ENCODE results near the gene ADIPOR2.

The ADIPOR2 gene

DNA sequence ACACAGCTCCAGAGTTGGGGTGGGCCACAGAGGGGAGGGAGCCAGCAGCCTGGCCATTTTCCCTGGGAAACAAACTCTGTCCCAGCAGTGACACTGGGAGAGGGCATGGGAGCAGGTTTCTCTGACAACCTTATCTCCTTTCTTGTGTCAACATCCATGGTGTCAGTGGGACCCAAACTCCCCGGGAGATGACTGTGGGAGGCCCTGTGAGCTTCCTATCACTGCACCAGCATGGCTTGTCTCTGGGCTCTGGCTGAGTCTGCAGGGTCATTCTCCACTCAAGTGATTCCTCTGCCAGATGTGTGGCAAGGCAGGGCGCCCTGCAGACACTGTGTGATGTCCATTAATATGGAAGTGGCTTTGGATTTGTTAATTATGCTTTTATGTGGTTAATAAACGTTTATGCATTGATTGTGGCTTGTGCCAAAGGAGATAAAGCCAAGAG is 139.6 kb downstream of the ADIPOR2 start:
- no peak for DNase-seq (ENCODE audit: low read depth in 3 of 3)

DNA sequence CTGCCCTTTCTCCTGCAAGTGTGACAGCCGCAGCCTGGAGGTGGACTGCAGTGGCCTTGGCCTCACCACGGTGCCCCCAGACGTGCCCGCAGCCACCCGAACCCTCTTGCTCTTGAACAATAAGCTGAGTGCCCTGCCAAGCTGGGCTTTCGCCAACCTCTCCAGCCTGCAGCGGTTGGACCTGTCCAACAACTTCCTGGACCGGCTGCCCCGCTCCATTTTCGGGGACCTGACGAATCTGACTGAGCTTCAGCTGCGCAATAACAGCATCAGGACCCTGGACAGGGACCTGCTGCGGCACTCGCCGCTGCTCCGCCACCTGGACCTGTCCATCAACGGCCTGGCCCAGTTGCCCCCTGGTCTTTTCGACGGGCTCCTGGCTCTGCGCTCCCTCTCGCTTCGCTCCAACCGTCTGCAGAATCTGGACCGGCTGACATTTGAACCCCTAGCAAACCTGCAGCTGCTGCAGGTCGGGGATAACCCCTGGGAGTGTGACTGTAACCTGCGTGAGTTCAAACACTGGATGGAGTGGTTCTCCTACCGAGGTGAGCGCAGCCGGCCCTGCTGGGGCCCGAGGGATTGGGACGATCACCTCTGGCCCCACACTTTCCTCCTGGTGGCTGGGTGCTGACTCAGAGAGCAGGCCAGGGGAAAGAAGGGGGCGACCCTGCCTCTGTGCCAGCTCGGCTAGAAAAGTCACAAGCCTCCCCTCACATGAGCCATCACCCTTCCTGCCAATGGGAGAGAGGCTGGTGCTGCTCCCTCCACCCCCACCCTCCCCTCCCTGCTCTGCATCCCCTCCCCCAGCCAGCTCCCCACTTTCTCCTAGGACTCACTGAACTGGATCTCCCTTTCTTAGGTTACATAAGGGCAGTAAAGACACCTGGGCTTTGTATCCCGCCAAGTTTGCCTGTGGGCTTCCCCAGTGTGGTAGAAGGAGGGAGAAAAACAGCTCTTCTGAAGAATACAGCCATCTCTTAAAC is 140.4 kb downstream of the ADIPOR2 start:
- DNase-seq (ENCODE audit: low read depth in 3 of 3): no peak

DNA sequence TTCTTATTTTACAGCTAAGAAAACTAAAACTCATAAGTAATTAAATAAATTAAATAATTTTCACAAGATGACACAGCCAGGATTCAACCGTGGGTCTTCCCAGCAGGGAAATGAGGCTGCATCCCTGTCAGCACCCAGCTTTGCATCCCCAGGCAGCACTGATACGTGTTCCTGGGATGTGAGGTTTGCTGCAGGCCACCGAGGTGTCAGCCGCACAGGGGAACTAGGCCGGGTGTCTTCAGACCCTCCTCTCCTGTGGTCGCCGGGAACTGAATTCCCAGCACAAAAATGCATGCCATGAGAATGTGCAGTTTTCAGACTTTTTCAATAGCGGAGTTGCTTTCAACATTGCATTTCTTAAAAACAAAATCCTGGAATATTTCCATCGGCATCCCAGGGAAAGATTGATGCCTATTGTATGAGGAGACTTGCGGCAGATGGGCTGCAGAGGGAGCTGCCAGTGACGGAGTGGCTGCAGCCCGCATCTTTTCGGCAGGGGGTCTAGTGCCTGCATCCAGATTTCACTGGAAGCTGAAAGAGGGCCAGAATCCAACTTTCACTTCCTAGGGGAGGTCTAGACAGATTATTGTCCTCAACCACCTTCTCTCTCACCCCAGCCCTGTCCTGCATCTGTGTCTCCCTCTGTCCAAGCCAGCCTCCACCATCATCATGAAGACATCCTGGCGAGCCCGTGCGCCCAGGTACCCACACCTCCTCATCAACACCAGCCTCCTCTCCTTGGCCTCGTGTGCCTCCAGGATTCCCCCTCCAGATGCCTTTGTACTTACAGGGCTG is 142.1 kb downstream of the ADIPOR2 start:
- no peak for DNase-seq (ENCODE audit: low read depth in 3 of 3)

DNA sequence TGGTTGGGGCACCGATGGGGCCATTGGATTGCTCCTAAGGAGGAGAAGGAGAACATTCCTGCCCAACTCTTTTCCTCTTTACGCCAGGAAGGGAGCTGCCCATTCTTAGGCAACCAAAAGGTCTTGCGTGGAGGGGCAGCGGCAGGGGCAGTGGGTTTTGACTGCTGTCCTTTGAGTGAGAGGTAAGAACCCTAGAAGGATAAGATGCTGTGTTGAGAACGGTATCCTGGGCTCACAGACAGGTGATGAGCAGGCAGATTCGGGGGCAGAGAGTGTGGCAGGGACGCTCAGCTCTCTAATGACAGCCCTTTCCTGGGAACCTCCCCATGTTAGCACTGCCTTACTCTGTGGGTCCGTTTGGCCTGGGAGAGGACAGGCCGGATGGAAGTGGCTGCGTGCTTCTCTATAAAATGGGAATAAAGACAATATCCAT is 142.7 kb downstream of the ADIPOR2 start:
- DNase-seq (ENCODE audit: low read depth in 3 of 3): no peak

DNA sequence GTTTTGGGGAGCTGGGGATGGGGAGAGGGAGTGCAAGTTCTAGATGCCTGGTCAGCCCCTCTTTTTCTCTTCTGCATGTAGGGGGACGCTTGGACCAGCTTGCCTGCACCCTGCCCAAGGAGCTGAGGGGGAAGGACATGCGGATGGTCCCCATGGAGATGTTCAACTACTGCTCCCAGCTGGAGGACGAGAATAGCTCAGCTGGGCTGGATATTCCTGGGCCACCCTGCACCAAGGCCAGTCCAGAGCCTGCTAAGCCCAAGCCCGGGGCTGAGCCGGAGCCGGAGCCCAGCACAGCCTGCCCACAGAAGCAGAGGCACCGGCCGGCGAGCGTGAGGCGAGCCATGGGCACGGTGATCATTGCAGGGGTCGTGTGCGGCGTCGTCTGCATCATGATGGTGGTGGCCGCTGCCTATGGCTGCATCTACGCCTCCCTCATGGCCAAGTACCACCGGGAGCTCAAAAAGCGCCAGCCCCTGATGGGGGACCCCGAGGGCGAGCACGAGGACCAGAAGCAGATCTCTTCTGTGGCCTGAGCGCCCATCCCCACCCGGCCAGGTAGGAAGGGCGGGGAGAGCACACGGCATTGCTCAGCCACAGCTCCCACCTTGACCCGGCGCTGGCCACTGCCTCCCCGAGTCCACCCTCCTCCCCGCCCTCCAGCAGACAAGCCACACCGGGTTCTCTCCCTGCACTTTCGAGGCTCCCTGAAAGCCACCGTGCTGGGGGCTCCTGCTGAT is 143.5 kb downstream of the ADIPOR2 start:
- no peak for DNase-seq (ENCODE audit: low read depth in 3 of 3)

DNA sequence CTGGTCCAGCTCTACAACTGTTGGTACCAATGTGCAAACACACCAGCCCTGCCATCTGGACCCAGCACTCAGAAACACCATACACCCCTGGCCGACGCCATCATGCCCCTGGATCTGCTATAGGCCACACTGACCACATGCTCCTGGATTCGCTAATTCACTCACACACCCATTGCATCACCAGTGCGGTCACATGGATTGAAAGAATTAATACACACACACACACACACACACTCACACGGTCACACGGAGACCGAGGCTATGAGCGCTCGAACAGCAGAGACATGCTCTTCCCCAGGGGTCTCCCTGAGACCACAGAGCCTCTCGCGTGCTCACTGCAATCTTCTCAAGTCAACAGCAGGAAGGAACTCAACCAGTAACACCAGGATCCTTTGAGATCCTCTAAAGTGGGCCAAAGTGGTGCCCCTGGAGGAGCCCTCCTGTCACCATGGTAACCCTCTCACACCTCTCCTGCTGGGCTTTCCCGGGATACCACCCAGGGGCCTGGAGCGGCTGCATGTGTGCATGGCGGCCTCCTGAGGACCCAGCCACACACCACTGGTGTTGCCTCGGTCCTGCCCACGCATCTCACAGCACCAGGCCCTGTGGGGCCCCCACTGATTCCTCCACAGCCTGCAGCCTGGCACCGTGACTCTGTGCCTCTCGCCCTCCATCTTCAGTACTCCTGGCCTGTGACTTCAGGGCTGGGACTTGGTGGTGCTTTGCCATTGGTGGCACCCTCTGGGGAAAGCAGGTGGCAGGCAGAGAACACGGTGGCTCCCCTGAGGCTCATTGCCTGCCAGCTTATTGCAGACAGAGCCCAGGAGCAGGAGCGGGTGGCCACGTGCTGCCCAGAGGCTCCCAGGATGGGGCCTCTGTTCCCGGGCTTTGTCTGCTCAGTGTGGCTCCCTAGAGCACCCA is 144.6 kb downstream of the ADIPOR2 start:
- no peak for DNase-seq (ENCODE audit: low read depth in 3 of 3)

DNA sequence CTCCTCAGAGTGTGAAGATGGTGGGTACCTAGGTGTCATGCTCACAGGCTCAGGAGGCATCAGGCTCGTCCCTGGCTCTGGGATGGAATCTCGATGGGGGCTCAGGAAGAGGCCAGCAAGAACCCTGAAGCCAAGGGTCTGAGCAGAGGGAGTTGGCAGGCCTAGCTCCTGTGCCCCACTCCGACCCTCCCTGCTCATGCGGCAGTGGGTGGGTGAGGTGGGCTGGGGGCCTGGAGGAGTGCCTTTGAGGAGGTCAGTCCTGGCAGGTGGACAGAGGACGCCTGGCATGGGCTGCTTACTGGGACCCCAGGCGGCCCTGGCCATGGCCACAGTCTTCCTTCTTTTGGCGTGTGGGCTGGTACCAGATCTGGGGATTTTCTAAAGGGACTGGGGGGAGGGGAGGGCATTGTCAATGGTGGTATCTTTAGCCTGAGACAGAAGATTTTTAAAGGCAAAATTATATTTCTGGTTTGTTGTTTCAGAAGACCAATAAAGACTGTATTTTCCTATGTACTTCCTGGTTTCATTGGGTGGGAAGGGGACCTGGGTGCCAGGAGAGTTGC is 145.5 kb downstream of the ADIPOR2 start:
- DNase-seq (ENCODE audit: low read depth in 3 of 3): no peak

DNA sequence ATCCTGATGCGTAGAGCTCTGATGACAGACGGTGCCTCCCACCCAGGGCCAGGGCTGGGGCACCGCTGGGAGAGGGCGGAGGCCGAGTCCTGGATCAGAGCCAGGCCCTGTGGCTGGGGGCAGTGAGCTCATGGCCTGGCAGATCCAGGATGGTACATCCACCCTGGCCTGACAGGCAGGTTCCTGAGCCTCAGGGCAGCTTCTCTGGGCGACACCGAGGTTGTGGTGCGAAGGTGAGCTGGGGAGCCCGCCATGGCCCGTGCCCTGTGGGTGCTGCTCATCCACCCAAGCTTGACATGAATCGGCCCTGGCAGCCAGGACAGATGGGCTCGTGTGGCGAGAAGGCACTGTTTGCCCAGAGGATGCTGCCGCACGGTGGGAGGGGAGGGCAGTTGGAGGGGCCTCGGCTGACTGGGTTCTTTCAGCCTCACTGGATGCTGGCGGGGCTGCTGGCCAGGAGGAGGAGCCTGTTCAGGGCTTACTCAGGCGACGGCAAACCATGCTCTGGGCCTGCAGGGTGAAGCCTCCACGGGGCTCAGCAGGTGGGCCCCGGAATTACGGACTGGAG is 146.1 kb downstream of the ADIPOR2 start:
- no peak for DNase-seq (ENCODE audit: low read depth in 3 of 3)

DNA sequence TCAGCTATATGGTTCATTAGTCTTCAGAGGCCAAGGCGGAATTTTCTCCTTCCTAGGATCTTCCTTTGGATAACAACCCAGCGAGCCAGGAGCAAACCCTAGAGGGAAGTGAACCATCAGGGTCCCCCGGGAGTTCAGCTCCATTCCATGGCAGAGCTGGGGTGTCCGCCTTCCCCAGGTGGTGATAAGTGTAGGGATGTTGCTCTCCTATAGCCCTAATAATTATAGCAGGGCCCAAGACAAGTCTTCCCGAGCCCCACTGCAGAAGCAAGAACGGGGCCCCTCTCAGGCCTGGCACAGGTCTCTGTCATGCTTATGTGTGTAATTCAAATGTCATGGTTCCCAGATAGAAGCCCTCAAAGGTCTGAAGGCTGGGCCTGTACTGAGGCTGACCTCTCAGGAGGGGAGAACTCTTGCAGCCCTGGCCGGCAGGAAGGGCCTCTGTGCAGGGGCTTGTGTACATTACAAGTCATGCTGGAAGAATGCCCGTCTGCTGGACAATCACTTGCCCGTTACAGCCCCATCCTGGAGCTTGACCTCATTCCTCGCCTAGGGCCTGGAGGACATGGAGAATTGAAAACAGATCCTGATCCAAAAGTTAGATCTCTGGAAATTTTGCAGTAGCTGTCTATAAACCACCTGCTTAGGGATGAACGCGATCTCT is 146.8 kb downstream of the ADIPOR2 start:
- no peak for DNase-seq (ENCODE audit: low read depth in 3 of 3)

Measured in stimulated activated CD4-positive, alpha-beta T cell treated with anti-CD3 and anti-CD28 coated beads, TNF-alpha, amount 100 ng/mL, for 24 hours (primary cell).